ENCODE measurements around the gene RAMACL. TPM values are rescaled to one million over a fixed set of nuclear protein-coding genes. Genes with fewer than 3 reads are reported as not detected.

Gene RAMACL
- polyA plus RNA-seq, 1 experiment = 0.26 TPM

DNA sequence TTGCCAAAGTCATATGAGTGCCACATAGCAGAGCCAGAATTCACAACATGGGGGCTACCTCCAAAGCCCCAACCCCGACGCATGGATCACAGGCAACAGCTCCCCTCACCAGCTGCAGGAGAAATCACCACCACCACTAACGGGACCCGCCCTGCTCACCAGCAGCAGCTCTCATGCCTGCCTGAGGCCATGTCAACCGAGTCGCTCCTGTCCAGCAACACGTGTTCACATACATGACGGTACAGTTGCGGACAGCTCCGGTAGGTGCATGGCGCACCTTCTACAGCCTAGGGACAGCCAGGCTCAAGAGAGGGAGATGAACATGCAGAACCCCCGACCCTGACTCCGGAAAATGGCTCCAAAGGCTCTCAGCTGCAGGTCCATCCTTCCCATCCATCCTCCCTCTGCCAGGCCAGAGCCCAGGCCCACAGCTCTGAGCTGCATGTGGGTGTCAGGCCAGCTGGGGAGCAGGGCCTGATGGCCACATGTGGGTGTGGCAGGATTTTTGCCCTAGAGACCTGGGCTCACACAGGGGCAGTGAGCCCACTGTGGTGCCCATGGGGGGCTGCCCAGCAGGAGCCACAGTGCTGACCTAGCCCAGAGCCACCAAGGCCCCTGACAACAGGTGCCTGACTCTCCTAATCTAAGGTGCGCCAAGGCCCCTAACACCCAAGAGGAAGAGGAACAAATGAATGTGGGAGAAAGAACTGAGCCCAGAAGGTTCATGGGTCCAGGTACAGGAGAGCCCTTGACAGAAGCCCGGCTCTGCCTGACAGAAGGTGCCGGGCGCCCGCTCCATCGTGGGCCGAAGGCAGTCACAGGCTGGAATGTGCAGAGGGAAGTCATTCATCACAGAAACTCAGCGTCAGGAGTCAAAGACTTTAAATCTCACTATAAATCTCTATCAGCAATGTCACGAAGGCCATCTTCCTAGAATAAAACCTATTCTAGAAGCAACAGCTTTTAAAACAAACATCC, 30.1 kb upstream of the RAMACL start:
- TF ChIP-seq, protein P1, sequence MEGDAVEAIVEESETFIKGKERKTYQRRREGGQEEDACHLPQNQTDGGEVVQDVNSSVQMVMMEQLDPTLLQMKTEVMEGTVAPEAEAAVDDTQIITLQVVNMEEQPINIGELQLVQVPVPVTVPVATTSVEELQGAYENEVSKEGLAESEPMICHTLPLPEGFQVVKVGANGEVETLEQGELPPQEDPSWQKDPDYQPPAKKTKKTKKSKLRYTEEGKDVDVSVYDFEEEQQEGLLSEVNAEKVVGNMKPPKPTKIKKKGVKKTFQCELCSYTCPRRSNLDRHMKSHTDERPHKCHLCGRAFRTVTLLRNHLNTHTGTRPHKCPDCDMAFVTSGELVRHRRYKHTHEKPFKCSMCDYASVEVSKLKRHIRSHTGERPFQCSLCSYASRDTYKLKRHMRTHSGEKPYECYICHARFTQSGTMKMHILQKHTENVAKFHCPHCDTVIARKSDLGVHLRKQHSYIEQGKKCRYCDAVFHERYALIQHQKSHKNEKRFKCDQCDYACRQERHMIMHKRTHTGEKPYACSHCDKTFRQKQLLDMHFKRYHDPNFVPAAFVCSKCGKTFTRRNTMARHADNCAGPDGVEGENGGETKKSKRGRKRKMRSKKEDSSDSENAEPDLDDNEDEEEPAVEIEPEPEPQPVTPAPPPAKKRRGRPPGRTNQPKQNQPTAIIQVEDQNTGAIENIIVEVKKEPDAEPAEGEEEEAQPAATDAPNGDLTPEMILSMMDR (IDR thresholded peaks at IDR 0.05; ENCODE audit: insufficient read depth, low read depth, low read length) = no peak
- DNase-seq (ENCODE audit: low read depth) = no peak
- H3K27me3 ChIP-seq (ENCODE audit: control insufficient read depth, insufficient read depth, low read length) = no peaks in the 10 kb centered on the region
- peaks cover 2% of the 10 kb centered on the region; the same call in 1 of the 2 replicates for H3K36me3 ChIP-seq (ENCODE audit: control insufficient read depth, insufficient read depth, low read length)
- CTCF ChIA-PET = interaction anchor here (0.7 kb wide), 1 partner anchor 15 kb away, joined by 3 read pairs; no protein-coding TSS in a partner anchor
- POLR2A ChIA-PET = no interaction called here
- H3K4me3 ChIP-seq (ENCODE audit: low read depth, low read length) = no peak overlapping the region

DNA sequence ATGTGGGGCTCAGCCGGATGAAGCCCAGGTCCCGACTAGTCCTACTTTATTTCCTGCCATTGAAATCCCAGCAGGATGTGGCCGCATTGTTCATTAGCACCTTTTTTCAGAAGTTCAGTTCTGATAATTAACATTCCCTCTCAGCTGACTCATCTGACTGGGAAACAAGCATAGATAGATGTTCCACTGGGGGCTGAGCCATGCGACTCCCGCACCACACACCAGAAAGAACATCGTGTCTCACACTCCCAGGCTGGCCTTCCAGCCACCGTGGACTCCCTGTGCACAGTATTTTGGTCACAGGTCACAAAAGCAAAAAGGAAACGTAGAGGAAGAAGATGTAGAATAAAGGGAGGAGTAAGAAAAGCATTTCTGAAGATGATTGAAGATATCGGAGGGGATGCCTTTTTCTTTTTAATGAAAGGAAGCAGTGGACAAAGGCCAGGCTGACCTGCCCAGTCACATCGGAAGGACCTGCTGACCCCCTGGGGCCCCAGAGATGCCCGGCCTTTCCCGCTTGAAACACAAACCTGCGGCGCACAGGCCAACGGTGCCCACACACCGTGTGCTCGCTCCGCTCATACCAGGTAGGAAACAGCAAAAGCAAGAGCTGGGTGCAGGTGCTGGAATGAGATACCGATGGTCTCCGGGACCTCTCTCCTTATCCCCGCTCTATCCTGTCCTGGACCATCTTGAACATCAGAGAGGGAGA, 28.7 kb upstream of the RAMACL start:
- DNase-seq (ENCODE audit: low read depth) = no peak
- no peaks in the 10 kb centered on the region for H3K27me3 ChIP-seq (ENCODE audit: control insufficient read depth, insufficient read depth, low read length)

GRCh38 chr6:166614589-166614988, 28.1 kb upstream of the RAMACL start:
- Histone ChIP-seq H3K36me3 (ENCODE audit: control insufficient read depth, insufficient read depth, low read length) (peaks cover 2% of the 10 kb centered on the region; the same call in 1 of the 2 replicates), H3K27me3 (ENCODE audit: control insufficient read depth, insufficient read depth, low read length) (no peaks in the 10 kb centered on the region), H3K4me3 (ENCODE audit: low read depth, low read length) (no peak overlapping the region)
- ChIA-PET CTCF (interaction anchor here (0.6 kb wide), 1 partner anchor 14 kb away, joined by 3 read pairs; no protein-coding TSS in a partner anchor), POLR2A (no interaction called here)
- no peak for DNase-seq (ENCODE audit: low read depth)
- TF ChIP-seq, protein P1 (IDR thresholded peaks at IDR 0.05; ENCODE audit: insufficient read depth, low read depth, low read length) = no peak

More for the DNA sequence above, 28.7 kb upstream of the RAMACL start:
- no peak overlapping the region for H3K4me3 ChIP-seq (ENCODE audit: low read depth, low read length)
- ChIA-PET CTCF (no interaction called here), POLR2A (no interaction called here)
- TF ChIP-seq, protein P1 (IDR thresholded peaks at IDR 0.05; ENCODE audit: insufficient read depth, low read depth, low read length) = no peak
- peaks cover 2% of the 10 kb centered on the region; the same call in 1 of the 2 replicates for H3K36me3 ChIP-seq (ENCODE audit: control insufficient read depth, insufficient read depth, low read length)

- TF ChIP-seq, protein P1 (IDR thresholded peaks at IDR 0.05; ENCODE audit: insufficient read depth, low read depth, low read length) = no peak
- H3K27me3 ChIP-seq (ENCODE audit: control insufficient read depth, insufficient read depth, low read length) = no peaks in the 10 kb centered on the region
- DNase-seq (ENCODE audit: low read depth) = no peak
- peaks cover 2% of the 10 kb centered on the region; the same call in 1 of the 2 replicates for H3K36me3 ChIP-seq (ENCODE audit: control insufficient read depth, insufficient read depth, low read length)
- no peak overlapping the region for H3K4me3 ChIP-seq (ENCODE audit: low read depth, low read length)
- ChIA-PET POLR2A (no interaction called here), CTCF (interaction anchor here (0.6 to 0.7 kb wide), 2 partner anchors 14 to 18 kb away, joined by 3 read pairs; no protein-coding TSS in a partner anchor)
These were observed 27.7 kb upstream of the RAMACL start for GRCh38 chr6:166614171-166614583.

GRCh38 chr6:166613027-166613426, 26.5 kb upstream of the RAMACL start:
- ChIA-PET CTCF (no interaction called here), POLR2A (no interaction called here)
- Histone ChIP-seq H3K27me3 (ENCODE audit: control insufficient read depth, insufficient read depth, low read length) (no peaks in the 10 kb centered on the region), H3K36me3 (ENCODE audit: control insufficient read depth, insufficient read depth, low read length) (no peaks in the 10 kb centered on the region), H3K4me3 (ENCODE audit: low read depth, low read length) (no peak overlapping the region)
- TF ChIP-seq, protein P1 (IDR thresholded peaks at IDR 0.05; ENCODE audit: insufficient read depth, low read depth, low read length) = no peak
- DNase-seq (ENCODE audit: low read depth) = no peak

Measured in BJ (cell line).